Loucy (cell line): ENCODE data around the gene FBXO44.
A peak's percentile ranks its signal among the peaks of the same experiment; 100 is the strongest.

ENCODE experiments used
- H2AFZ ChIP-seq: fragments of 200-600 bp; sonication (generic); 2 replicates; pipeline ENCODE4 v1.6.0; 2016; ENCODE audit warnings: antibody characterized with exemption, mild to moderate bottlenecking, low read length, moderate library complexity
- H3F3A ChIP-seq: fragments of 200-600 bp; 2 replicates; pipeline ENCODE4 v1.6.0; 2016; ENCODE audit warnings: antibody characterized with exemption, low read depth, mild to moderate bottlenecking
- H3K27me3 ChIP-seq: fragments of 200-600 bp; sonication (generic); 2 replicates; pipeline ENCODE4 v1.6.1; 2014; ENCODE audit warnings: low read length, mild to moderate bottlenecking; ENCODE audit not compliant: insufficient read depth, poor library complexity, severe bottlenecking
- H3K36me3 ChIP-seq: fragments of 200-600 bp; sonication (generic); 2 replicates; pipeline ENCODE4 v1.6.1; 2016; ENCODE audit warnings: low read length; ENCODE audit not compliant: insufficient read depth
- H3K4me1 ChIP-seq: fragments of 200-600 bp; sonication (generic); 2 replicates; pipeline ENCODE4 v1.5.1; 2014; ENCODE audit warnings: low read length, mild to moderate bottlenecking; ENCODE audit not compliant: insufficient read depth, poor library complexity, severe bottlenecking
- H3K4me2 ChIP-seq: fragments of 200-600 bp; sonication (generic); 2 replicates; pipeline ENCODE4 v1.6.0; 2014; ENCODE audit warnings: antibody characterized with exemption, low read length, low read depth, mild to moderate bottlenecking; ENCODE audit not compliant: poor library complexity, severe bottlenecking
- H3K4me3 ChIP-seq: fragments of 200-600 bp; sonication (generic); 2 replicates; pipeline ENCODE4 v1.5.1; 2014; ENCODE audit warnings: low read length, mild to moderate bottlenecking, mixed read lengths; ENCODE audit not compliant: poor library complexity, severe bottlenecking
- H3K79me2 ChIP-seq: fragments of 200-600 bp; sonication (generic); 2 replicates; pipeline ENCODE4 v1.6.1; 2014; ENCODE audit warnings: low read length; ENCODE audit not compliant: insufficient read depth
- H3K9ac ChIP-seq: fragments of 200-600 bp; sonication (generic); 2 replicates; pipeline ENCODE4 v1.6.0; 2014; ENCODE audit warnings: mild to moderate bottlenecking, low read depth, low read length, moderate library complexity; ENCODE audit not compliant: poor library complexity, severe bottlenecking
- H3K9me2 ChIP-seq: fragments of 200-600 bp; sonication (generic); replicated peaks from 2 replicates; pipeline ENCODE4 v1.6.1; 2016; ENCODE audit warnings: low read depth, low read length, mixed read lengths
- H3K9me3 ChIP-seq: fragments of 200-600 bp; sonication (generic); 2 replicates; pipeline ENCODE4 v1.6.1; 2014; ENCODE audit warnings: mild to moderate bottlenecking, antibody characterized with exemption, low read length, low read depth; ENCODE audit not compliant: insufficient read depth
- H4K20me1 ChIP-seq: fragments of 200-600 bp; sonication (generic); 2 replicates; pipeline ENCODE4 v1.6.0; 2014; ENCODE audit warnings: antibody characterized with exemption, low read length, mild to moderate bottlenecking; ENCODE audit not compliant: insufficient read depth, poor library complexity, severe bottlenecking
- CTCF ChIP-seq: fragments of 200-600 bp; sonication (generic); conservative IDR thresholded peaks from 2 replicates; pipeline ENCODE4 v1.5.1; 2014; ENCODE audit warnings: mild to moderate bottlenecking, antibody characterized with exemption, low read length
- EZH2phosphoT487 ChIP-seq: fragments of 200-600 bp; IDR thresholded peaks from 2 replicates; pipeline ENCODE4 v1.6.1; 2018; ENCODE audit warnings: antibody characterized with exemption, mild to moderate bottlenecking, moderate library complexity, borderline replicate concordance

The FBXO44 gene

GRCh38 chr1:11649237-11649623 lies 5.4 kb upstream of the FBXO44 start:
- Histone ChIP-seq H3K9me3 (no peaks in the 10 kb centered on the region), H3K9ac (no peak overlapping the region), H4K20me1 (no peaks in the 10 kb centered on the region), H3K4me2 (no peak overlapping the region), H2AFZ (no peak overlapping the region), H3F3A (no peaks in the 10 kb centered on the region), H3K27me3 (no peaks in the 10 kb centered on the region), H3K4me3 (no peak overlapping the region), H3K79me2 (no peaks in the 10 kb centered on the region), H3K4me1 (no peaks in the 10 kb centered on the region), H3K9me2 (no peaks in the 10 kb centered on the region), H3K36me3 (no peaks in the 10 kb centered on the region)
- TF ChIP-seq CTCF (no peak), EZH2phosphoT487 (no peak)

- TF ChIP-seq CTCF (no peak), EZH2phosphoT487 (no peak)
- Histone ChIP-seq H3F3A (no peaks in the 10 kb centered on the region), H2AFZ (no peak overlapping the region), H3K4me1 (no peaks in the 10 kb centered on the region), H3K27me3 (no peaks in the 10 kb centered on the region), H3K9me3 (no peaks in the 10 kb centered on the region), H3K9me2 (no peaks in the 10 kb centered on the region), H3K79me2 (no peaks in the 10 kb centered on the region), H3K36me3 (no peaks in the 10 kb centered on the region), H3K4me3 (no peak overlapping the region), H3K4me2 (no peak overlapping the region), H3K9ac (no peak overlapping the region), H4K20me1 (no peaks in the 10 kb centered on the region)
These were observed 4.9 kb upstream of the FBXO44 start for GRCh38 chr1:11649624-11650330.

- Histone ChIP-seq H3K9me3 (no peaks in the 10 kb centered on the region), H3K4me2 (no peak overlapping the region), H2AFZ (no peak overlapping the region), H3K4me1 (peaks cover 3% of the 10 kb centered on the region), H3K36me3 (no peaks in the 10 kb centered on the region), H3K9me2 (no peaks in the 10 kb centered on the region), H3K79me2 (no peaks in the 10 kb centered on the region), H3K27me3 (no peaks in the 10 kb centered on the region), H3K9ac (no peak overlapping the region), H4K20me1 (no peaks in the 10 kb centered on the region), H3K4me3 (no peak overlapping the region), H3F3A (no peaks in the 10 kb centered on the region)
- TF ChIP-seq EZH2phosphoT487 (no peak), CTCF (peak; percentile 30; the same call in 1 of the 2 replicates)
These were observed 4.2 kb upstream of the FBXO44 start for GRCh38 chr1:11650331-11650991.
